AG10803 (cell line): ENCODE measurements around the gene TMEM253.

ENCODE experiments used
- DNase-seq: peaks from one replicate; pipeline ENCODE4 v3.0.0; 2010; ENCODE audit warnings: low read depth
- H3K4me3 ChIP-seq: 2 replicates; pipeline ENCODE4 v1.5.1; 2011; ENCODE audit warnings: mild to moderate bottlenecking, low read length, control low read depth
- CTCF ChIP-seq: conservative IDR thresholded peaks from 2 replicates; pipeline ENCODE4 v1.5.1; 2011; ENCODE audit warnings: mild to moderate bottlenecking, low read length, control low read depth, inconsistent platforms

TMEM253 gene

GRCh38 chr14:21057803-21058675, 42.8 kb upstream of the TMEM253 start, which contains the start of gene RNASE8:
TSS of gene RNASE8 (plus strand) at chr14:21057822. CDS start at chr14:21057893, 71 bp downstream.
- peak; percentile 25 for TF ChIP-seq CTCF
- H3K4me3 ChIP-seq: no peak within 1 kb of the TSS
- peak; percentile 49 for DNase-seq

GRCh38 chr14:21058903-21059302, 42.0 kb upstream of the TMEM253 start:
- TF ChIP-seq CTCF: no peak
- no peak for DNase-seq
- H3K4me3 ChIP-seq: no peak overlapping the region

- DNase-seq: peak; percentile 81
- TF ChIP-seq CTCF: no peak
- no peak overlapping the region for H3K4me3 ChIP-seq
Measured at GRCh38 chr14:21059842-21060613, 40.8 kb upstream of the TMEM253 start.

GRCh38 chr14:21060614-21061346, 40.1 kb upstream of the TMEM253 start:
- TF ChIP-seq CTCF: no peak
- DNase-seq: no peak
- no peak overlapping the region for H3K4me3 ChIP-seq

- no peak for DNase-seq
- no peak overlapping the region for H3K4me3 ChIP-seq
- no peak for TF ChIP-seq CTCF
Measured at GRCh38 chr14:21061347-21061668, 39.6 kb upstream of the TMEM253 start.

GRCh38 chr14:21063479-21063878, 37.4 kb upstream of the TMEM253 start:
- no peak for TF ChIP-seq CTCF
- peak; percentile 90 for DNase-seq
- H3K4me3 ChIP-seq: no peak overlapping the region
